ENCODE measurements around the gene NBPF1. TPM values are rescaled to one million over a fixed set of nuclear protein-coding genes. Genes with fewer than 3 reads are reported as not detected.
"Not testable (repeated sequence)": the region's sequence is repeated elsewhere in the genome, so short reads cannot be mapped to it uniquely, and the experiment has no call there.

Gene NBPF1
- polyA plus RNA-seq, 1 donor = 150 TPM

GRCh38 chr1:16607853-16608815 is 5.2 kb downstream of the NBPF1 start:
- not testable (repeated sequence) for DNase-seq (ENCODE audit: low read depth)

DNA sequence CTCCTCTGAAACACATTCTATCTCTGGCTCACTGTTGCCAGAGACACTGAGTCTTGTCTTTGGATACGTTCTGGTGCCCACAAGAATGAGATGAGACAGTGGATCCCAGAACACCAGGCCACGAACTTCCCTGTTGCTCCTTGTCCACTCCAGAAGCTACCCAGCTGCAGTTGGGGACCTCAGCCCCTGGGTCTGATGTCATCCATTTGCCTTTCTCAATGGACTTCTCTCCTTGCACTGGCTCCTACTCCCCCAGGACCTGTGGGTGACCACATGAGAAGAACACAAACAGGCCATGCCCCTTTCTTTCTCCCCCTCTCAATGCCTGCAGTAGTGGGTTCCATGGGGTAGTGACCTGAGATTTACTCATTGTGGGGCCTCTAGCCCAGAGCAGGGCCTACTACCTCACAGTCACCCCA is 5.9 kb downstream of the NBPF1 start:
- no peak for DNase-seq (ENCODE audit: low read depth)

GRCh38 chr1:16606666-16607432 is 6.5 kb downstream of the NBPF1 start:
- DNase-seq (ENCODE audit: low read depth) = not testable (repeated sequence)

- no peak for DNase-seq (ENCODE audit: low read depth)
These were observed 7.5 kb downstream of the NBPF1 start for GRCh38 chr1:16605532-16606505.

DNA sequence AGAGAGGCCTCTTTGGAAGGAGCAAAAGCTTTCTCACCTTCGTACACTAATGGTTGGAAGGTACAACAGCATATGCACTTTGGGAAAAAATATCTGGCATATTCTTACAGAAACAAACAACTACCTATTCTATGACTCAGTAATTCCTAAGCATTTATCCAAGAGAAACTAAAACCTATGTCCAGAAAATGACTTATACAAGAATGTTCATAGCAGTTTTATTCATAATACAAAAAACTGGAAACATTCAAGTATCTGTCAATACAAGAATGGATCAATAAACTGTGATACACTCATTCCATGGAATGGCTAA is 8.2 kb downstream of the NBPF1 start:
- no peak for DNase-seq (ENCODE audit: low read depth)

DNA sequence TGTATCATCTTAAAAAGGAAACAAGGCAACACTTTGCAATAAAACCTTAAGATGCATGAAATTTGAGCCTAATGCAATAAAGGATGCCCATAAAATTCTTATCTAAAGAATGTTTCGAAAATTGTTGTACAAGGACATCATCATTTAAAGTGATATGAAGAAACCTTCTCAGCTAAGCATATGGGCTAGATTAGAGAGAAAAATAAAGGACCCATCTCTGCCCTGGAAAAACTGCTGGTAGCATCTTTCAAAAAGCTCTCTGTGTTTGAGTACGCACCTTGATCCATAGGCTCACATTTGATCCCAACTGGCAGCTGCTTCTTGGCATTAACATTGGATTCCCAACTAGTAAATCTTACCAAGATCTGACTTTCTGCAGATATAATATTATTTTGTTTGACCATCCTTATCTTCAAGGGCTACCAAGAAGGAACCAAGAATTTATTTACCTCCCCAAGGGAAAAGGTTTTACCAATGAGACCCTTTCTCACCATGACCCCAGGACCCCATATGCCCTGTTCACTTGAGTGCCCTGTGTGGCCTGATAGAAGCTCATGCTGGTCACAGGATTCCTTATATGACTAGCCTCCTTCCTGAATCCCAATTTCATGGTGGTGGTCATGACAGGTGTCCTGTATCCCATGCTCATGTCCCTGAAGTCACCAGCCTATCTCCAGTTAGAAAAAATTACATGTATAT is 8.7 kb downstream of the NBPF1 start:
- not testable (repeated sequence) for DNase-seq (ENCODE audit: low read depth)

DNA sequence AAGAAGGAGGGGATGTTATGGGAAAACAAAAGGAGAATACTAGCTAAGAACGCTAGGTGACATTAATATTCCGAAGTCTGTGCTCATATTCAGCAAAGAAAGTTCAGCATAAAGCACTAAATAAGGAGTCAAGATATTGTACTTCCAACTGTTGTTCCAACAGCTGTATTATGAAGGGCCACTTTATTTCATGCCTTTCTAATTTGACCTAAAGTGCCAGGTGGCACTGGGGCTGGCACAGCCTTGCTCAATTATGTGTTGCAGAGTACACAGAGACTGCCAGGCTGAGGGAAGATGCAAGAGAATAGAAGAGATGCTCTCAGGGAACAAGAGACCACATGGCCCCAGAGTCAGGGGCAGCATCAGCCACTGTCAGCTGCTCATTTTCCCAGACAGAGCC is 9.7 kb downstream of the NBPF1 start:
- not testable (repeated sequence) for DNase-seq (ENCODE audit: low read depth)

DNA sequence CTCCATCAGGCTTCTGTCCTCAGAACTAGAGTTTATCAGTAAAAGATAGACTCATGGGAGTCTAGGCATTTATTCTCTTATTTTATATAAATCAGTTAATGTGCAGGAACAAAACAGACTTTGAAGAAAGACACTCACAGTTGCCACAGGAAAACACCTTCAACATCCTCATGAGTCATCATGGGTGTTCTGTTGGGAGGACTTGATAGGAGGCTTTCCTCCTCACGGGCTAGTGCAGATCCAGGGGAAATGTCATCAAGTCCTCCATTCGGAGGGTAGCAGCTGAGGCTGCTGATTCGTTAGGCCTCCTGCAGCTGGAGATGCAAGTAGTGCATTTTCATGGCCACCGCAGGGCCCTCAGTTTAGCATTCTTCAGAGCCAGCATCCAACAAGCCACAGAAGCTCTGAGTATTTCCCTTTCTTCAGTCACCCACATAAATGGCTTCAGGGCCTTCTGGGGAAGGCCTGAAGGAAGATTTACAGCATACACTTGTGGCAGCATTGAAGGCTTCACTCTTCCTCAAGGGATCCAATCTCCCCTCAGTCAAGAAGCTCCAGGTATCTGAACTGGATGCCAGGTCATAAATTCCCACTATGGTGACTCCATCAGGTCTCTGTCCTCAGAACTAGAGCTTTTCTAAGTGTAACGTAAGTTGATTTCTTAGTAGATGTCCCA is 10.9 kb downstream of the NBPF1 start:
- DNase-seq (ENCODE audit: low read depth) = not testable (repeated sequence)

- DNase-seq (ENCODE audit: low read depth) = not testable (repeated sequence)
These were observed 12.2 kb downstream of the NBPF1 start for GRCh38 chr1:16600855-16601786.

DNA sequence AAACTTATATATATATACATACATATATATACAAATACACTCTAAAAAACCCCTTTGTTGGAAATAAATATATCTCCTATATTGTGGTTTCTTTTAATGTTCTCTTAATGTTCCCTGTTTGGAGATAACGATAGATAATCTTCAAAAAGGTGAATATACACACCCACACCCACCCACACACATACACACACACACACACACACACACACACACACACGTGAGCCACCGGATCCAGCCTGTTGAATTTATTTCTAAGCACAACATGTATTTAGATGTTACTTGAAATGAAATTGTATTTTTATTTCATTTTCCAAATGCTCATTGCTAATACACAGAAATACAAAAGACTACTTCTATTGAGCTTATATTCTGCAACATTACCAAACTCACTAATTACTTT is 14.0 kb downstream of the NBPF1 start:
- not testable (repeated sequence) for DNase-seq (ENCODE audit: low read depth)

GRCh38 chr1:16595216-16595615 is 18.1 kb downstream of the NBPF1 start:
- not testable (repeated sequence) for DNase-seq (ENCODE audit: low read depth)

- DNase-seq (ENCODE audit: low read depth) = not testable (repeated sequence)
These were observed 21.5 kb downstream of the NBPF1 start for GRCh38 chr1:16591845-16592244.

DNA sequence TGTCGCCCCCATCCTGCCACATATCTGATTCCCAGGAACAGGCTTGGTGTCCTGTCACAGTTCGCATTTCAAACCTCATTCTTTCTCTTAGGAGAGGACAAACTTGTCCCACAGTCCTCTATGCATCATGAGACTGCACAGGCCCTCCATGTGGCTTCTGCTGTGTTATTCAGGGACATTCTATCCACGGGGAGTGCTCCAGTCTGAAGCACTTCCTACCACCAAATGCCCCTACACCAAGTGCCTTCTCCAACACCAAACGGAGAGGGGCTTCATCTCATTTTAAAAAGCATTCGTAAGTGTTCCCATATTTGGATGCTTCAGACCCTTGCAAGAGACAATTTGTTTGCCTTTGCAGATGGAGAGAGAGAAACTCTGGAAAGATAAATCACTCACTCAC is 25.3 kb downstream of the NBPF1 start:
- DNase-seq (ENCODE audit: low read depth) = not testable (repeated sequence)

DNA sequence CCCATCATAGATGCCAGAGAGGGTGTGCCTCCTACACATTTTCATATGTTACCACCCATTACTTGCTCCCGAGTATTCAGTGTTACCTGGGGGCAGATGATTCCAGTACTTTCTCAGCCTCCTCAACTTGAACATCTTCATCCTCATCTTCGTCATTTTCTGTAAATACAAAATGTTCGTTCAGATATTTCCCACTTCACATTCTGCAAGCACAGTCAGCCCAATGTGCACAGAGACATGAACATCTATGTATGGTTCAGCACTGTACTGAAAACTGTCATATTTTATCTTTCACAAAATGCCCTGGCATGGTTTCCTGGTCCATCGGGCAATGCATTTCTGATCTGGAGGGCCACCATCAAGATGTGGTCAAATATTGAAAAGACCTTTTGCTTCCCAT is 25.7 kb downstream of the NBPF1 start:
- DNase-seq (ENCODE audit: low read depth) = not testable (repeated sequence)

- DNase-seq (ENCODE audit: low read depth) = not testable (repeated sequence)
These were observed 48.0 kb downstream of the NBPF1 start for GRCh38 chr1:16565324-16565723.

DNA sequence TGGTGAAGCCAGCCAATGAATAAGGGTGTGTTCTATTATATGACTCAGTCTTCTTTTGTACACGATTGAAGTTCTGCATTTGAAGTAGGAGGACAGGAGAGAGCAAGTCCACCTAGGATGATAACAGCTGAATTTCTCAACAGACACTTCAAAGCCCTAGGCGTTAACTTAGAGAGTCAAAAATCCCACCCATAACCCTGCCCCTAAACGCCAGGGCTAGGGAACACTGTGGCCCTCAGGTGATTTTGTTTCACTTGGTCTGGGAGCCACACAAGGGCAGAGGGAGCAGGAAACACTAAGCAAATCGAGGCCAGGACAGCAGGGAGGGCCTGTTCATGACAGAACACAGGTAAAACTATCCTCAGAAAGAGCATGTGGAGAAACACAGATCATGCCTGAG is 52.3 kb downstream of the NBPF1 start:
- DNase-seq (ENCODE audit: low read depth) = not testable (repeated sequence)

DNA sequence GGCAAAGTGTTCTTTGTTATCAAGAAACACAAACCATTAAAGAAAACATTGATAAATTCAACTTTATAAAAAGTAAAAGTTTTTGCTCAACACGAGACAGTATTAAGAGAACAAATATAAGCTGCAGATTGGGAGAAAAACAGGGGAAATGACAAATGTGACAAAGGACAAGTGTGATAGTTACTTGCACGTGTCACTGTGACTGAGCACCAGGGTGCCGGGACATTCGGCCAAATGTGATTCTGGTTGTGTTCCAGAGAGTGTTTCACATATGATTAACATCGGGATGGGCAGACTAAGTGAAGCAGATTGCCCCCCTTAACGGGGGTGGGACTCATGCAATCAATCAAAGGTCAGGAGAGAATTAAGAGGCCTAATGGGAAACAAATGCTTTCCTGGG is 52.9 kb downstream of the NBPF1 start:
- not testable (repeated sequence) for DNase-seq (ENCODE audit: low read depth)

DNA sequence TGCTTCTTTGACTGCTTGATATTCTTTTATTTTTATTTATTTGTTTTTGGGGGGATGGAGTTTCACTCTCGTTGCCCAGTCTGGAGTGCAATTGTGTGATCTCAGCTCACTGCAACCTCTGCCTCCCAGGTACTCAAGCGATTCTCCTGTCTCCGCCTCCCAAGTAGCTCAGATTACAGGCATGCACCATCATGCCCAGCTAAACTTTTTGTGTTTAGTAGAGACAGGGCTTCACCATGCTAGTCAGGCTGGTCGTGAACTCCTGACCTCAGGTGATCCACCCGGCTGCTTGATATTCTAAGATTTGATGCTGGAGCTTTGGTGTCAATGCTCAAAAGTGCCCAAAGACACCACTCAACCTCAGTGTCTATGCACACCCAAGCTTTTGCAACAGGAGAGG is 53.7 kb downstream of the NBPF1 start:
- DNase-seq (ENCODE audit: low read depth) = not testable (repeated sequence)

GRCh38 chr1:16557034-16557433 is 56.3 kb downstream of the NBPF1 start:
- DNase-seq (ENCODE audit: low read depth) = not testable (repeated sequence)
